Measurements from ENCODE around the gene GGCT. TPM values are rescaled to one million over a fixed set of nuclear protein-coding genes. Genes with fewer than 3 reads are reported as not detected.

The GGCT gene
- total RNA-seq, 6 donors from 2014 or later, result 12.6 to 26.2 (median 22.2) TPM

DNA sequence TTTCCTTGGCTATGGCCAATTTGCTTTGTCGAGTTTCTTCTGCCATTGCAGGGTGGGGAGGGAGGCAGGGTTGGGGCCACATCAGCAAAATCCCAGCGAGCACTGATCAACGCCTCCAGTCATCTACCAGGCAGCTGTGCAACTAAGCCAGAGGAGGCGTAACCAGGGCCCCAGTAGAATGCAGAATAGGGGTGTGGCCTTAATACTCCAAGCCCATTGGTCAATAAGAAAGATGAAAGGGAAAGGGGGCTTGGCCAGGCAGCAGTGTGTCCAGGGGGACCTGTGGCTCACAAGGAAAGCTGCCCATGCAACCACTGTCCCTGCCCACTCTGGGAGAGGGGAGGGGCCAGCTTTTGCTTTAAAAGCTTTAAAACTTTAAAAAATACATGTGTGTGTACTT lies 21.5 kb upstream of the GGCT start:
- Histone ChIP-seq H3K27ac (no peak overlapping the region), H3K4me1 (peaks cover 0 to 9% (median 5%) of the 10 kb centered on the region in 4 donors), H3K36me3 (no peaks in the 10 kb centered on the region), H3K9me3 (no peaks in the 10 kb centered on the region), H3K4me3 (no peak overlapping the region), H3K27me3 (no peaks in the 10 kb centered on the region)
- WGBS, 2 donors, result 82 to 96% methylated on average over 3 to 4 of the region's 4 CpGs
- TF ChIP-seq EP300 (IDR thresholded peaks at IDR 0.05) (no peak), POLR2AphosphoS5 (IDR thresholded peaks at IDR 0.05) (no peak), POLR2A (IDR thresholded peaks at IDR 0.05) (no peak)
- TF ChIP-seq, protein P1, sequence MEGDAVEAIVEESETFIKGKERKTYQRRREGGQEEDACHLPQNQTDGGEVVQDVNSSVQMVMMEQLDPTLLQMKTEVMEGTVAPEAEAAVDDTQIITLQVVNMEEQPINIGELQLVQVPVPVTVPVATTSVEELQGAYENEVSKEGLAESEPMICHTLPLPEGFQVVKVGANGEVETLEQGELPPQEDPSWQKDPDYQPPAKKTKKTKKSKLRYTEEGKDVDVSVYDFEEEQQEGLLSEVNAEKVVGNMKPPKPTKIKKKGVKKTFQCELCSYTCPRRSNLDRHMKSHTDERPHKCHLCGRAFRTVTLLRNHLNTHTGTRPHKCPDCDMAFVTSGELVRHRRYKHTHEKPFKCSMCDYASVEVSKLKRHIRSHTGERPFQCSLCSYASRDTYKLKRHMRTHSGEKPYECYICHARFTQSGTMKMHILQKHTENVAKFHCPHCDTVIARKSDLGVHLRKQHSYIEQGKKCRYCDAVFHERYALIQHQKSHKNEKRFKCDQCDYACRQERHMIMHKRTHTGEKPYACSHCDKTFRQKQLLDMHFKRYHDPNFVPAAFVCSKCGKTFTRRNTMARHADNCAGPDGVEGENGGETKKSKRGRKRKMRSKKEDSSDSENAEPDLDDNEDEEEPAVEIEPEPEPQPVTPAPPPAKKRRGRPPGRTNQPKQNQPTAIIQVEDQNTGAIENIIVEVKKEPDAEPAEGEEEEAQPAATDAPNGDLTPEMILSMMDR (IDR thresholded peaks at IDR 0.05), result no peak
- no peak for DNase-seq
- ATAC-seq (ENCODE audit: low FRiP score in 2 of 2), result no peak

DNA sequence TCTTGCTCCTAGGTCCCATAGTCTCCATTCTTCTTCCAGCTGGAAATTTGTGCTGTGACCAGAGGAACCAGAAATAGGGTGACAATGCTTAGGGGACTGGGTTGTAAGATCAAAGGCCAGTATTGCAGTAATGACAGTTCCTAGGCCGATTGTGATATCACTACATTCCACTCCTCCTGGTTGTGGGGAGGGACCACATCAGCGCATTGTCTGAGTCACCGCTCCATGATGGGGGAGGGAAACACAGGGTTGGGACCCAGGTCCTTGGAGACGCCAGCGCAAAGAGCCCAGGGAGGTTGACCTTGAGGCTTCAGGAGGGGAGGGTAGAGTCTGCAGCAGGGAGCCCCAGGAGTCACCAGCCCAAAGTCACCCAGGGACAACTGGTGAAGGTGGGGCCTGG lies 20.8 kb upstream of the GGCT start:
- H3K4me3 ChIP-seq, result no peak overlapping the region
- H3K27ac ChIP-seq, result no peak overlapping the region
- H3K9me3 ChIP-seq, result no peaks in the 10 kb centered on the region
- ATAC-seq (ENCODE audit: low FRiP score in 2 of 2) (no peak), DNase-seq (no peak)
- H3K27me3 ChIP-seq, result no peaks in the 10 kb centered on the region
- no peak for TF ChIP-seq POLR2A (IDR thresholded peaks at IDR 0.05)
- TF ChIP-seq, protein P1 (IDR thresholded peaks at IDR 0.05), result no peak
- TF ChIP-seq POLR2AphosphoS5 (IDR thresholded peaks at IDR 0.05), result no peak
- no peak for TF ChIP-seq EP300 (IDR thresholded peaks at IDR 0.05)
- H3K4me1 ChIP-seq, result peaks cover 6 to 15% (median 10%) of the 10 kb centered on the region in 4 donors
- no peaks in the 10 kb centered on the region for H3K36me3 ChIP-seq
- 87 to 92% methylated on average over 3 to 5 of the region's 5 CpGs for WGBS, 2 donors

- Histone ChIP-seq H3K4me1 (peaks cover 6 to 17% (median 10%) of the 10 kb centered on the region in 4 donors), H3K27ac (no peak overlapping the region), H3K27me3 (no peaks in the 10 kb centered on the region), H3K36me3 (no peaks in the 10 kb centered on the region), H3K9me3 (no peaks in the 10 kb centered on the region), H3K4me3 (no peak overlapping the region)
- TF ChIP-seq POLR2A (IDR thresholded peaks at IDR 0.05) (no peak), EP300 (IDR thresholded peaks at IDR 0.05) (no peak), POLR2AphosphoS5 (IDR thresholded peaks at IDR 0.05) (no peak)
- TF ChIP-seq, protein P1 (IDR thresholded peaks at IDR 0.05), result no peak
- 46 to 58% methylated on average over 2 of the region's 2 CpGs for WGBS, 2 donors
- ATAC-seq (ENCODE audit: low FRiP score in 2 of 2) (no peak), DNase-seq (no peak)
These were observed 19.9 kb upstream of the GGCT start for GRCh38 chr7:30524545-30524944.

GRCh38 chr7:30523466-30523865 lies 18.8 kb upstream of the GGCT start:
- ATAC-seq (ENCODE audit: low FRiP score in 2 of 2) (no peak), DNase-seq (no peak)
- Histone ChIP-seq H3K4me3 (no peak overlapping the region), H3K9me3 (no peaks in the 10 kb centered on the region), H3K36me3 (no peaks in the 10 kb centered on the region), H3K27ac (no peak overlapping the region), H3K4me1 (peaks cover 6 to 17% (median 10%) of the 10 kb centered on the region in 4 donors), H3K27me3 (no peaks in the 10 kb centered on the region)
- 100% methylated on average over 2 of the region's 2 CpGs for WGBS, 2 donors
- TF ChIP-seq EP300 (IDR thresholded peaks at IDR 0.05) (no peak), POLR2A (IDR thresholded peaks at IDR 0.05) (no peak), POLR2AphosphoS5 (IDR thresholded peaks at IDR 0.05) (no peak)
- TF ChIP-seq, protein P1 (IDR thresholded peaks at IDR 0.05), result no peak

- H3K36me3 ChIP-seq, result no peaks in the 10 kb centered on the region
- no peaks in the 10 kb centered on the region for H3K9me3 ChIP-seq
- no peak overlapping the region for H3K27ac ChIP-seq
- no peak overlapping the region for H3K4me3 ChIP-seq
- TF ChIP-seq, protein P1 (IDR thresholded peaks at IDR 0.05), result no peak
- TF ChIP-seq EP300 (IDR thresholded peaks at IDR 0.05), result no peak
- TF ChIP-seq POLR2A (IDR thresholded peaks at IDR 0.05), result no peak
- TF ChIP-seq POLR2AphosphoS5 (IDR thresholded peaks at IDR 0.05), result no peak
- DNase-seq, result no peak
- ATAC-seq (ENCODE audit: low FRiP score in 2 of 2), result no peak
- peaks cover 6 to 17% (median 10%) of the 10 kb centered on the region in 4 donors for H3K4me1 ChIP-seq
- whole genome bisulfite sequencing, 2 donors, result 95 to 99% methylated on average over 3 of the region's 3 CpGs
- no peaks in the 10 kb centered on the region for H3K27me3 ChIP-seq
These were observed 17.5 kb upstream of the GGCT start for GRCh38 chr7:30522159-30522558.

All from upper lobe of left lung (tissue), 6 donors.